ENCODE measurements around the gene RDX.

Gene RDX

DNA sequence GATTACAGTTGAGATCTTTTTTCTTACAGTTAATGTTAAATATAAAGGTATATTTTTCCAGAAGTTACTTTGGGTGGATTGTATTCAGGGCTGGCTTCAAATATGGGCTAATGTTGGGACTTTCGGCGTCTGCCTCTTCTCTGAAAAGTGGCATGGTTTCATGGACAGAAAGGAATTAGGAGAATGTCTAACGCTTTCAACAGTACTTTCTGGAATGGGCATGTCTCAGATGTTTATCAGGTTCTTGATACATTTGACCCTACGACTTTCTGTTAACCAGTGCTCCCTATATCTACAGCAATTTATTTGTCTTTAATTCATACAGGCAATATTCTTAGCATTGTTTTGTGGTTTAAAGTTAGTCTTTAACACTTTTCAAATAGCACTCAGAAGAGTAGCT lies 169.5 kb downstream of the RDX start:
- no peak for DNase-seq

DNA sequence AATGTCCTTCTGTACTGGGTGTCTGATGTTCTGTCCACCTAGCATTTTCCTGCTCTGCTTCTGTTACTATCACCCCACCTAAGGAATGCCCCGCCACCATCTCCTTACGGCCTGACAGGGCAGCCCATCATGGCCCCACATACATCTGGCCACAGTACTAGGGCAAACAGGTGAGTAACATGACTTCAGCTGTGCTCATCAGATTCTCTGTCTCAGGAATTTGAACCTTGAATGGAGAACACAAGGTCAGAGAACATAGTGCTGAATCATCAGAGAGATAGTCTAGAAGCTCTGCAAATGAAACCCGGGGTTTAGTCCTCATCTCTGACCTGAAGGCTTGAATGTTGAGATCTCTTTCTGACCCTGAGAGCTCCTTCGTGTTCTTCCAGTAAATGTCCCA lies 170.8 kb downstream of the RDX start:
- DNase-seq, result no peak
